ENCODE results near the gene MINAR1. TPM values are rescaled to one million over a fixed set of nuclear protein-coding genes. Genes with fewer than 3 reads are reported as not detected.

Gene MINAR1
- total RNA-seq, 2 experiments from 2014 or later, result 0.21 to 0.22 TPM

GRCh38 chr15:79455943-79456342, 23.8 kb downstream of the MINAR1 start:
- H3K4me3 Mint-ChIP-seq, result no peak overlapping the region
- no peak overlapping the region for H3K27ac Mint-ChIP-seq
- intact Hi-C loops (cut with micrococcal nuclease), result no loop called here
- no peaks in the 10 kb centered on the region for H3K9me3 Mint-ChIP-seq
- H3K27me3 Mint-ChIP-seq (ENCODE audit: low read depth), result no peaks in the 10 kb centered on the region
- CTCF ChIA-PET, result no interaction called here
- H3K36me3 Mint-ChIP-seq (ENCODE audit: low read depth), result no peaks in the 10 kb centered on the region
- no peak for DNase-seq
- no peaks in the 10 kb centered on the region for H3K4me1 Mint-ChIP-seq (ENCODE audit: low read depth)

- Mint-ChIP-seq H3K9me3 (no peaks in the 10 kb centered on the region), H3K27ac (no peak overlapping the region), H3K4me3 (no peak overlapping the region), H3K4me1 (ENCODE audit: low read depth) (no peaks in the 10 kb centered on the region), H3K36me3 (ENCODE audit: low read depth) (no peaks in the 10 kb centered on the region), H3K27me3 (ENCODE audit: low read depth) (no peaks in the 10 kb centered on the region)
- DNase-seq, result no peak
- CTCF ChIA-PET, result no interaction called here
- intact Hi-C loops (cut with micrococcal nuclease), result no loop called here
Observed at GRCh38 chr15:79458491-79458890, 26.4 kb downstream of the MINAR1 start.

- Mint-ChIP-seq H3K9me3 (no peaks in the 10 kb centered on the region), H3K36me3 (ENCODE audit: low read depth) (no peaks in the 10 kb centered on the region), H3K27ac (no peak overlapping the region), H3K4me1 (ENCODE audit: low read depth) (no peaks in the 10 kb centered on the region), H3K27me3 (ENCODE audit: low read depth) (no peaks in the 10 kb centered on the region), H3K4me3 (no peak overlapping the region)
- intact Hi-C loops (cut with micrococcal nuclease), result no loop called here
- DNase-seq, result no peak
- CTCF ChIA-PET, result interaction anchor here (0.8 to 1.0 kb wide), 2 partner anchors 78 to 134 kb away, joined by 3 to 5 read pairs; no protein-coding TSS in a partner anchor
Observed at GRCh38 chr15:79459666-79460065, 27.5 kb downstream of the MINAR1 start.

GRCh38 chr15:79463043-79463780, 31.1 kb downstream of the MINAR1 start:
- H3K4me1 Mint-ChIP-seq (ENCODE audit: low read depth), result no peaks in the 10 kb centered on the region
- H3K4me3 Mint-ChIP-seq, result no peak overlapping the region
- intact Hi-C loops (cut with micrococcal nuclease), result no loop called here
- no peaks in the 10 kb centered on the region for H3K9me3 Mint-ChIP-seq
- H3K27ac Mint-ChIP-seq, result no peak overlapping the region
- no peak for DNase-seq
- H3K27me3 Mint-ChIP-seq (ENCODE audit: low read depth), result no peaks in the 10 kb centered on the region
- no peaks in the 10 kb centered on the region for H3K36me3 Mint-ChIP-seq (ENCODE audit: low read depth)
- CTCF ChIA-PET, result no interaction called here

- Mint-ChIP-seq H3K27me3 (ENCODE audit: low read depth) (no peaks in the 10 kb centered on the region), H3K36me3 (ENCODE audit: low read depth) (no peaks in the 10 kb centered on the region), H3K9me3 (no peaks in the 10 kb centered on the region), H3K27ac (no peak overlapping the region), H3K4me1 (ENCODE audit: low read depth) (no peaks in the 10 kb centered on the region), H3K4me3 (no peak overlapping the region)
- intact Hi-C loops (cut with micrococcal nuclease), result no loop called here
- DNase-seq, result no peak
- CTCF ChIA-PET, result interaction anchor here (0.8 kb wide), 1 partner anchor 82 kb away, joined by 3 read pairs; no protein-coding TSS in a partner anchor
Observed at GRCh38 chr15:79463781-79464270, 31.7 kb downstream of the MINAR1 start.

- Mint-ChIP-seq H3K4me3 (no peak overlapping the region), H3K9me3 (no peaks in the 10 kb centered on the region), H3K27me3 (ENCODE audit: low read depth) (no peaks in the 10 kb centered on the region), H3K36me3 (ENCODE audit: low read depth) (no peaks in the 10 kb centered on the region), H3K27ac (no peak overlapping the region), H3K4me1 (ENCODE audit: low read depth) (no peaks in the 10 kb centered on the region)
- intact Hi-C loops (cut with micrococcal nuclease), result no loop called here
- CTCF ChIA-PET, result no interaction called here
- no peak for DNase-seq
Observed at GRCh38 chr15:79466488-79466887, 34.4 kb downstream of the MINAR1 start.

- no peak for DNase-seq
- Mint-ChIP-seq H3K4me3 (no peak overlapping the region), H3K36me3 (ENCODE audit: low read depth) (no peaks in the 10 kb centered on the region), H3K9me3 (no peaks in the 10 kb centered on the region), H3K27ac (no peak overlapping the region), H3K4me1 (ENCODE audit: low read depth) (no peaks in the 10 kb centered on the region), H3K27me3 (ENCODE audit: low read depth) (no peaks in the 10 kb centered on the region)
- intact Hi-C loops (cut with micrococcal nuclease), result no loop called here
- CTCF ChIA-PET, result no interaction called here
Observed at GRCh38 chr15:79467865-79468586, 35.9 kb downstream of the MINAR1 start.

GRCh38 chr15:79472446-79472845, 40.3 kb downstream of the MINAR1 start:
- Mint-ChIP-seq H3K27me3 (ENCODE audit: low read depth) (no peaks in the 10 kb centered on the region), H3K27ac (no peak overlapping the region), H3K36me3 (ENCODE audit: low read depth) (no peaks in the 10 kb centered on the region), H3K4me1 (ENCODE audit: low read depth) (peaks cover 5% of the 10 kb centered on the region), H3K4me3 (no peak overlapping the region), H3K9me3 (no peaks in the 10 kb centered on the region)
- intact Hi-C loops (cut with micrococcal nuclease), result no loop called here
- DNase-seq, result no peak
- CTCF ChIA-PET, result no interaction called here

- Mint-ChIP-seq H3K4me1 (ENCODE audit: low read depth) (peaks cover 5% of the 10 kb centered on the region), H3K36me3 (ENCODE audit: low read depth) (no peaks in the 10 kb centered on the region), H3K4me3 (no peak overlapping the region), H3K9me3 (no peaks in the 10 kb centered on the region), H3K27ac (no peak overlapping the region), H3K27me3 (ENCODE audit: low read depth) (no peaks in the 10 kb centered on the region)
- CTCF ChIA-PET, result no interaction called here
- intact Hi-C loops (cut with micrococcal nuclease), result no loop called here
- DNase-seq, result no peak
Observed at GRCh38 chr15:79474252-79474651, 42.1 kb downstream of the MINAR1 start.

- H3K9me3 Mint-ChIP-seq, result no peaks in the 10 kb centered on the region
- intact Hi-C loops (cut with micrococcal nuclease), result no loop called here
Observed at GRCh38 chr15:79475306-79475705, 43.2 kb downstream of the MINAR1 start.

GRCh38 chr15:79478108-79478507, 46.0 kb downstream of the MINAR1 start:
- Mint-ChIP-seq H3K4me1 (ENCODE audit: low read depth) (peaks cover 5% of the 10 kb centered on the region), H3K4me3 (no peak overlapping the region), H3K27me3 (ENCODE audit: low read depth) (no peaks in the 10 kb centered on the region), H3K27ac (no peak overlapping the region), H3K36me3 (ENCODE audit: low read depth) (no peaks in the 10 kb centered on the region), H3K9me3 (no peaks in the 10 kb centered on the region)
- DNase-seq, result no peak
- intact Hi-C loops (cut with micrococcal nuclease), result no loop called here
- CTCF ChIA-PET, result no interaction called here

More at GRCh38 chr15:79475306-79475705, 43.2 kb downstream of the MINAR1 start:
- H3K27me3 Mint-ChIP-seq (ENCODE audit: low read depth), result no peaks in the 10 kb centered on the region
- DNase-seq, result no peak
- no peak overlapping the region for H3K4me3 Mint-ChIP-seq
- no peak overlapping the region for H3K27ac Mint-ChIP-seq
- peaks cover 5% of the 10 kb centered on the region for H3K4me1 Mint-ChIP-seq (ENCODE audit: low read depth)
- no peaks in the 10 kb centered on the region for H3K36me3 Mint-ChIP-seq (ENCODE audit: low read depth)
- CTCF ChIA-PET, result no interaction called here

- H3K4me1 Mint-ChIP-seq (ENCODE audit: low read depth), result peaks cover 5% of the 10 kb centered on the region
- DNase-seq, result no peak
- H3K4me3 Mint-ChIP-seq, result no peak overlapping the region
- no peak overlapping the region for H3K27ac Mint-ChIP-seq
- CTCF ChIA-PET, result interaction anchor here (1.2 kb wide), 1 partner anchor 118 kb away, joined by 3 read pairs; no protein-coding TSS in a partner anchor
- intact Hi-C loops (cut with micrococcal nuclease), result no loop called here
- no peaks in the 10 kb centered on the region for H3K36me3 Mint-ChIP-seq (ENCODE audit: low read depth)
- no peaks in the 10 kb centered on the region for H3K9me3 Mint-ChIP-seq
- H3K27me3 Mint-ChIP-seq (ENCODE audit: low read depth), result peaks cover 3% of the 10 kb centered on the region
Observed at GRCh38 chr15:79479616-79480015, 47.5 kb downstream of the MINAR1 start.

- no peak for DNase-seq
- H3K36me3 Mint-ChIP-seq (ENCODE audit: low read depth), result no peaks in the 10 kb centered on the region
- peaks cover 3% of the 10 kb centered on the region for H3K27me3 Mint-ChIP-seq (ENCODE audit: low read depth)
- H3K27ac Mint-ChIP-seq, result no peak overlapping the region
- H3K4me1 Mint-ChIP-seq (ENCODE audit: low read depth), result no peaks in the 10 kb centered on the region
- intact Hi-C loops (cut with micrococcal nuclease), result no loop called here
- no peaks in the 10 kb centered on the region for H3K9me3 Mint-ChIP-seq
- CTCF ChIA-PET, result no interaction called here
- no peak overlapping the region for H3K4me3 Mint-ChIP-seq
Observed at GRCh38 chr15:79481793-79482192, 49.7 kb downstream of the MINAR1 start.

All from activated naive CD4-positive, alpha-beta T cell treated with anti-CD3 and anti-CD28 coated beads for 36 hours (primary cell).